HL-60 (cell line): ENCODE results near the gene EBF3.

Experiments
- CTCF ChIP-seq: IDR thresholded peaks from one replicate; pipeline ENCODE4 v1.5.1; 2011; ENCODE audit warnings: low read length, control low read depth, inconsistent platforms; ENCODE audit not compliant: insufficient read depth
- REST ChIP-seq: IDR thresholded peaks from 2 replicates; pipeline ENCODE4 v1.6.1; 2012; ENCODE audit warnings: low read depth; ENCODE audit not compliant: insufficient replicate concordance

GRCh38 chr10:129849853-129850252, 114.2 kb downstream of the EBF3 start:
- TF ChIP-seq CTCF (no peak), REST (no peak)
